HepG2 (cell line): ENCODE measurements around the gene HOXD9.

Experiments used
- DNMT3B ChIP-seq: conservative IDR thresholded peaks from 2 replicates; pipeline ENCODE4 v1.6.1; 2016; ENCODE audit warnings: missing biosample characterization, control low read depth
- PAF1 ChIP-seq: IDR thresholded peaks from 2 replicates; pipeline ENCODE4 v1.6.1; 2016; ENCODE audit warnings: missing genetic modification reagents, missing compliant biosample characterization
- SRSF1 ChIP-seq: fragments of 200-400 bp; formaldehyde crosslinking; optimal IDR thresholded peaks from 2 replicates; pipeline ENCODE3; 2017; ENCODE audit warnings: mild to moderate bottlenecking, low read depth, low read length, moderate library complexity
- YY1 ChIP-seq: IDR thresholded peaks from 2 replicates; pipeline ENCODE4 v1.6.1; 2011; ENCODE audit warnings: low read length, low read depth, moderate library complexity, mild to moderate bottlenecking; ENCODE audit not compliant: insufficient read depth, insufficient replicate concordance
- ZNF75D ChIP-seq: sonication (generic); formaldehyde crosslinking; IDR thresholded peaks from 2 replicates; pipeline ENCODE4 v1.8.1; 2023; ENCODE audit warnings: missing genetic modification reagents, mild to moderate bottlenecking, borderline replicate concordance
- TF ChIP-seq, protein P1 (sequence below): IDR thresholded peaks from 2 replicates; pipeline ENCODE4 v1.6.1; 2016; ENCODE audit warnings: low read depth
- TF ChIP-seq, protein P2 (sequence below): sonication (generic); formaldehyde crosslinking; IDR thresholded peaks from 2 replicates; pipeline ENCODE4 v1.5.0; 2020; ENCODE audit warnings: mild to moderate bottlenecking, missing genetic modification reagents

DNA sequence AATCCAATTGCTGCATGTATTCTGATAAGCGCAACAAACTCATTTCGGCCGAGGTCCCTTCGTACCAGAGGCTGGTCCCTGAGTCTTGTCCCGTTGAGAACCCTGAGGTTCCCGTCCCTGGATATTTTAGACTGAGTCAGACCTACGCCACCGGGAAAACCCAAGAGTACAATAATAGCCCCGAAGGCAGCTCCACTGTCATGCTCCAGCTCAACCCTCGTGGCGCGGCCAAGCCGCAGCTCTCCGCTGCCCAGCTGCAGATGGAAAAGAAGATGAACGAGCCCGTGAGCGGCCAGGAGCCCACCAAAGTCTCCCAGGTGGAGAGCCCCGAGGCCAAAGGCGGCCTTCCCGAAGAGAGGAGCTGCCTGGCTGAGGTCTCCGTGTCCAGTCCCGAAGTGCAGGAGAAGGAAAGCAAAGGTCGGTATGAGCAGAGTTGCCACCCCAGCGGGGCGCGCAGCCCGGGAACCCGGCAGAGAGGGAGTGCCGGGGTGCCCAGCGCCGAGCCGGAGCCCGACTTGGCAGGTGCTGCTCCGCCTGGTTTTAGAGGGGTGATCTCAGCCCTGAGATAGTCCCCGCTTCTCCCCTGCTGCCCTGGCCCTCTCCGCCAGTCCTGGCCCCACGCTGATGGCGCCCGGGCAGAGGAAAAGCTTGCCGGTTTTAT, 5.2 kb upstream of the HOXD9 start:
- TF ChIP-seq, protein P1, sequence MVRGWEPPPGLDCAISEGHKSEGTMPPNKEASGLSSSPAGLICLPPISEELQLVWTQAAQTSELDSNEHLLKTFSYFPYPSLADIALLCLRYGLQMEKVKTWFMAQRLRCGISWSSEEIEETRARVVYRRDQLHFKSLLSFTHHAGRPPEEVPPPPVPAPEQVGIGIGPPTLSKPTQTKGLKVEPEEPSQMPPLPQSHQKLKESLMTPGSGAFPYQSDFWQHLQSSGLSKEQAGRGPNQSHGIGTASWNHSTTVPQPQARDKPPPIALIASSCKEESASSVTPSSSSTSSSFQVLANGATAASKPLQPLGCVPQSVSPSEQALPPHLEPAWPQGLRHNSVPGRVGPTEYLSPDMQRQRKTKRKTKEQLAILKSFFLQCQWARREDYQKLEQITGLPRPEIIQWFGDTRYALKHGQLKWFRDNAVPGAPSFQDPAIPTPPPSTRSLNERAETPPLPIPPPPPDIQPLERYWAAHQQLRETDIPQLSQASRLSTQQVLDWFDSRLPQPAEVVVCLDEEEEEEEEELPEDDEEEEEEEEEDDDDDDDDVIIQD: no peak
- TF ChIP-seq YY1 (no peak), PAF1 (CRISPR knock-in tag) (no peak), ZNF75D (no peak), DNMT3B (CRISPR knock-in tag) (no peak), SRSF1 (no peak)
- TF ChIP-seq, protein P2, sequence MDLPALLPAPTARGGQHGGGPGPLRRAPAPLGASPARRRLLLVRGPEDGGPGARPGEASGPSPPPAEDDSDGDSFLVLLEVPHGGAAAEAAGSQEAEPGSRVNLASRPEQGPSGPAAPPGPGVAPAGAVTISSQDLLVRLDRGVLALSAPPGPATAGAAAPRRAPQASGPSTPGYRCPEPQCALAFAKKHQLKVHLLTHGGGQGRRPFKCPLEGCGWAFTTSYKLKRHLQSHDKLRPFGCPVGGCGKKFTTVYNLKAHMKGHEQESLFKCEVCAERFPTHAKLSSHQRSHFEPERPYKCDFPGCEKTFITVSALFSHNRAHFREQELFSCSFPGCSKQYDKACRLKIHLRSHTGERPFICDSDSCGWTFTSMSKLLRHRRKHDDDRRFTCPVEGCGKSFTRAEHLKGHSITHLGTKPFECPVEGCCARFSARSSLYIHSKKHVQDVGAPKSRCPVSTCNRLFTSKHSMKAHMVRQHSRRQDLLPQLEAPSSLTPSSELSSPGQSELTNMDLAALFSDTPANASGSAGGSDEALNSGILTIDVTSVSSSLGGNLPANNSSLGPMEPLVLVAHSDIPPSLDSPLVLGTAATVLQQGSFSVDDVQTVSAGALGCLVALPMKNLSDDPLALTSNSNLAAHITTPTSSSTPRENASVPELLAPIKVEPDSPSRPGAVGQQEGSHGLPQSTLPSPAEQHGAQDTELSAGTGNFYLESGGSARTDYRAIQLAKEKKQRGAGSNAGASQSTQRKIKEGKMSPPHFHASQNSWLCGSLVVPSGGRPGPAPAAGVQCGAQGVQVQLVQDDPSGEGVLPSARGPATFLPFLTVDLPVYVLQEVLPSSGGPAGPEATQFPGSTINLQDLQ (CRISPR knock-in tag): no peak
